GM12892 (cell line): Measurements from ENCODE around the gene FBXW7.

Source experiments
- POLR2A ChIP-seq: IDR thresholded peaks from 2 replicates; pipeline ENCODE4 v1.6.1; 2011; ENCODE audit warnings: low read depth, low read length, control low read depth
- POLR2AphosphoS5 ChIP-seq: IDR thresholded peaks from 2 replicates; pipeline ENCODE4 v1.6.1; 2011; ENCODE audit warnings: low read depth, low read length, control low read depth
- TAF1 ChIP-seq: IDR thresholded peaks from 2 replicates; pipeline ENCODE4 v1.6.1; 2011; ENCODE audit warnings: low read depth, mild to moderate bottlenecking, control low read depth, low read length, borderline replicate concordance

GRCh38 chr4:152374153-152374552 lies 161.7 kb downstream of the FBXW7 start:
- TF ChIP-seq POLR2A: no peak
- no peak for TF ChIP-seq TAF1
- no peak for TF ChIP-seq POLR2AphosphoS5
